RWPE1 (cell line): ENCODE results near the gene BANF1.

Experiments used
- CTCF ChIA-PET: fragments of 350-600 bp; sonication (Branson Sonifier 250); formaldehyde crosslinking; extraction: SDS; loops from one replicate; lab custom pipeline; 2021; lab: Yijun Ruan, JAX
- POLR2A ChIA-PET: fragments of 400-600 bp; formaldehyde crosslinking; extraction: SDS; loops from one replicate; lab custom pipeline; 2020; ENCODE audit warnings: antibody characterized with exemption; ENCODE audit not compliant: low non-redundant PET; lab: Yijun Ruan, JAX
- DNase-seq: peaks from one replicate; pipeline ENCODE4 v3.0.0; 2012; ENCODE audit warnings: low spot score
- H3K27ac ChIP-seq: fragments of 450-650 bp; 2 replicates; pipeline ENCODE4 v1.5.1; 2017
- CTCF ChIP-seq: fragments of 450-650 bp; conservative IDR thresholded peaks from 2 replicates; pipeline ENCODE4 v1.5.1; 2017; ENCODE audit warnings: low read depth, mild to moderate bottlenecking

BANF1 gene

GRCh38 chr11:65982824-65983588, 19.3 kb upstream of the BANF1 start:
- DNase-seq: no peak
- POLR2A ChIA-PET: no interaction called here
- TF ChIP-seq CTCF: no peak
- H3K27ac ChIP-seq: no peak overlapping the region
- CTCF ChIA-PET: interaction anchor here (0.5 to 1.3 kb wide), 4 partner anchors 94 to 129 kb away, joined by 3 to 6 read pairs (median 3); partner anchors contain the start of genes FIBP and MUS81

GRCh38 chr11:65983589-65983987, 18.7 kb upstream of the BANF1 start:
- no peak for TF ChIP-seq CTCF
- H3K27ac ChIP-seq: no peak overlapping the region
- DNase-seq: no peak
- ChIA-PET CTCF (interaction anchor here (0.5 to 1.3 kb wide), 4 partner anchors 95 to 130 kb away, joined by 3 to 6 read pairs (median 3); partner anchors contain the start of genes FIBP and MUS81), POLR2A (no interaction called here)

- H3K27ac ChIP-seq: no peak overlapping the region
- TF ChIP-seq CTCF: no peak
- ChIA-PET POLR2A (no interaction called here), CTCF (interaction anchor here (1.7 kb wide), 1 partner anchor 103 kb away, joined by 11 read pairs; no protein-coding TSS in a partner anchor)
- DNase-seq: no peak
Observed at GRCh38 chr11:65987336-65987735, 15.0 kb upstream of the BANF1 start.

- POLR2A ChIA-PET: no interaction called here
- peak; percentile 86 for DNase-seq
- peak; percentile 97 for TF ChIP-seq CTCF
- CTCF ChIA-PET: interaction anchor here (0.6 to 1.7 kb wide), 13 partner anchors 11 to 1359 kb away, joined by 3 to 11 read pairs (median 4); partner anchors contain the start of genes BANF1, CCDC85B and FIBP
- H3K27ac ChIP-seq: peak overlapping the region; percentile 62
Observed at GRCh38 chr11:65988791-65989592, 13.3 kb upstream of the BANF1 start.

GRCh38 chr11:65992056-65992455, 10.2 kb upstream of the BANF1 start:
- no peak for TF ChIP-seq CTCF
- ChIA-PET POLR2A (no interaction called here), CTCF (interaction anchor here (0.6 to 1.2 kb wide), 4 partner anchors 59 to 296 kb away, joined by 3 read pairs; no protein-coding TSS in a partner anchor)
- H3K27ac ChIP-seq: no peak overlapping the region
- no peak for DNase-seq

- TF ChIP-seq CTCF: no peak
- no peak for DNase-seq
- no peak overlapping the region for H3K27ac ChIP-seq
- ChIA-PET CTCF (no interaction called here), POLR2A (no interaction called here)
Observed at GRCh38 chr11:65997286-65997685, 5.0 kb upstream of the BANF1 start.
